ENCODE results near the gene ACOXL.

ACOXL gene

DNA sequence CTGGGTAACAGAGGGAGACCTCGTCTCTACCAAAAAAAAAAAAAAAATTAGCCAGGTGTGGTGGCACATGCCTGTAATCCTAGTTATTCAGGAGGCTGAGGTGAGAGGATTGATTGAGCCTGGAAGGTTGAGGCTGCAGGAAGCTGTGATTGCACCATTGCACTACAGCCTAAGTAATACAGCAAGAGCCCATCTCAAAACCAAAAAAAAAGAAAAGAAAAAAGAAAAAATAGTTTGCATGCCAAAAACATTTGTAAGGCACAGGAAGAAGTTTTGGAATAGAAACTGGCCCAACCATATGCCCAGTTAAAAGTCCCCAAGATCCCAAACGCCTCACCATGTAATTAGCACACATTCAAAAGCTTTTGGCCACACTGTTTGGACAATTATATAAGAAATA, 13.4 kb upstream of the ACOXL start:
- no peak for DNase-seq (ENCODE audit: low read depth)

DNA sequence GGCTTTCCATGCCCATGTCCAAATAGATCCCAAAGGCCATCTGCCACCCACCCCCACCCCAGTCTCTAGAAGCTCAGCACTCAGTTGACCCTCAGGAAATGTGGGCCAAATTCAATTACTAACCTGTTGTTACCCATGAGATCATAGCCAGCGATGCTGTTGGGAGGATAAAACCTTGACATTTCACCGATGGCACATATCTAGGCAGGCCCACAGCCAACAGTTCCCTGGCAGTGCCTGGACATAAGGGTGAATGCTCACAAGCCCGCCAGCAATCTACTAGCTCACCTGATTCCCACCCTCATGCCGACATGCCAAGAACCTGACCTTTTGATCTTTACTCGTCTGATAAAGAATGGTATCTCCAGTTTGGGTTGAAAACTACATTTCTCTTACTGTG, 11.8 kb upstream of the ACOXL start:
- no peak for DNase-seq (ENCODE audit: low read depth)

DNA sequence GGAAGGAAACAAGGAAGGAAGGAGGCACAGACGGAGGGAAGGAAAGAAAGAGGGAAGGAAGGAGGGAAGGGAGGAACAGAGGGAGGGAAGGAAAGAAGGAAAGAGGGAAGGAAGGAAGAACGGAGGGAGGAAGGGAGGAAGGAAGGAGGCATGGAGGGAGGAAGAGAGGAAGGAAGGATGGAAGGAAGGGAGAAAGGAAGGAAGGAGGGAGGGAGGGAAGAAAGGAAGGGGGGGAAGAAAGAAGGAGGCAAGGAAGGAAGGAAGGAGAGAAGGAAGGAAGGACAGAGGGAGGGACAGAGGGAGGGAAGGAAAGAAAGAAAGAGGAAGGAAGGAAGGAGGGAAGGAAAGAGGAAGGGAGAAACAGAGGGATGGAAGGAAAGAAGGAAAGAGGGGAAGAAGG, 7.6 kb upstream of the ACOXL start:
- DNase-seq (ENCODE audit: low read depth), result no peak

DNA sequence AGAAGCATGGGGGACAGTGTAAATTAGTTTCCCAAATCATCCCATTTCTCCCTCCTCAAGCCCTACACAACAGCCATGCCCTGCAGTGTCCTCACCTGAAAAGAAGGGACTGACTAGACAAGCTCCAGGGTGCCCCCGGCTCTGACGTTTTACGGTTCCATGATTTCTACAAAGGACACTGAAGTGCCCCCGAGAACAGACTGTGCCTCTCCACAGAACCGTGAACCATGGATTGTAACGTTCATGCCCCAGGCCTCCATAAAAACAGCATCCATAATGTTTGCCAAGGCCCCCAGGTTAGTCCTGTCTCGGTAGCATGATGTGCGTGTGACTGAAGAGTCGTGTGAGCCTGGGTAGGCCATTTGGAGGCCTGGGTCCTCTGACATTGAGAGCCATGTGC, 7.0 kb upstream of the ACOXL start:
- no peak for DNase-seq (ENCODE audit: low read depth)

DNA sequence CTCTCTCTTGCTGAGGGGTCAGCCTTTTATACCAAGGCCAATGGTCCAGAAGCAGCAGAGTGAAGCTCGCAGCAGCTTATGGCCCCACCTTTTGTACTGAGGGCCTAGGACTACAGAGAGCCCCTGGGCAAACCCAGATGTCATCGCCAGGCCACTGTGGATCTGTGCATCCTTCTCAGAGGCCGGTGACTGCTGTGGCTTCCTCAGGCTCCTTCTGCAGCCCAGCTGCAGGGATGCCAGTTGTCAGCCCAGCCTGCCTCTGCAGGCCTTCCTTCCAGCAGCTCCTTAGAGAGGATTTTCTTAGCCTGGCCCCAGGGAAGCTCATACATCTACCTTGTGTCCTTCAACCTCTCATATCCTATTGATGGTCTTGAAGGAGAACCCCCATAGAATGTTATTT, 6.5 kb upstream of the ACOXL start:
- DNase-seq (ENCODE audit: low read depth), result no peak

DNA sequence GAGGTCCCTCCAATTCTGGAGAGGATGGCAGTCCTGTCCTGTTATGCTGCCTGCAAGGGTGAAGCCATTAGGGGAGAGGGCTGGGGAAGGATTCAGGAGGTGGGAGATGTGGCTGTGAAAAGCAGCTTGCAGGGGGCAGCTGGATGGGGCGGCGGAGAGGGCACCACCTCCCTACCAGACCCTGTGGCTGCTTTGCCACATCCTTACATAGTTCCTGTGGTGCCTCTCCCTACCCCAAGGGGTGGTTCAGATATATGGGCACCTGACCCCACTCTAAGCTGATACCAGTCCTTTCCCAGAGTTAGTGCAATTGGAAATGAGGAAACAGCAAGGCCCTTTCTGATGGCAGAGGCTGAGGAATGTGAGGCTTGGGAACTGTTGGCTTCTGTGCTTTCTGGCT, 6.1 kb upstream of the ACOXL start:
- DNase-seq (ENCODE audit: low read depth), result no peak

DNA sequence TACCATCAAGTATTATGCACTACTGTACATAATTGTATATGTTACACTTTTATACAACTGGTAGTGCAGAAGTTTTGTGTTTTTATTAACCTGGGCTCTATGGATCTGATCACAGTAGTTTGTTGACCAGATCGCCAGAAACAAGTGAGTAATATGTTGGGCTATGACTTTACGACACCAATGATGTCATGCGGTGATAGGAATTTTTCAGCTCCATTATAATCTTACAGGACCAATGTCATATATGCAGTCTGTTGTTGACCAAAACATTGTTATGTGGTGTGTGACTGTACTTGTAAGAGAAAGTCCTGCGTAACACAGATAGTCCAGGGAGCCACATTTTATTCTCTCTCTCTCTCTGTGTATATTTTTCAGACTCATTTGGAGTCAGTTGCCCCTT, 4.5 kb upstream of the ACOXL start:
- no peak for DNase-seq (ENCODE audit: low read depth)

DNA sequence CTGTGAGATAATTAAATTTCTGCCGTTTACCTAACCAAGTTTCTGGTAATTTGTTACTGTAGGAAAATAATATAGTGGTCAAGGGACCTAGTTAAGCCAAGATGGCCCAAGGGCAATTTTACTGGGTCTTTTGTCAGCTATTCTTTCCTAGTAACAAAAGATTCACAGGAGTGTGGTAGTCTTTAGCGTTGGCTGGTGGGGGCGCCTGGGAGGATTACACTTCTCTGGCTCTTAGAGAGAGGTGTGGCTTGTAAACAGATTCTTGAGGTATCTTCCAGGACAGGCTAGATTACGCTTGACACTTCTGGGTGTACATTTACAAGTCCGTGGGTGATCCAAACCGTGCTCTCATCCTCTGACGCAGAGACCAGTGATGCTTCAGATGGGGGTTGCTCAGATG, 3.3 kb upstream of the ACOXL start:
- DNase-seq (ENCODE audit: low read depth), result no peak

DNA sequence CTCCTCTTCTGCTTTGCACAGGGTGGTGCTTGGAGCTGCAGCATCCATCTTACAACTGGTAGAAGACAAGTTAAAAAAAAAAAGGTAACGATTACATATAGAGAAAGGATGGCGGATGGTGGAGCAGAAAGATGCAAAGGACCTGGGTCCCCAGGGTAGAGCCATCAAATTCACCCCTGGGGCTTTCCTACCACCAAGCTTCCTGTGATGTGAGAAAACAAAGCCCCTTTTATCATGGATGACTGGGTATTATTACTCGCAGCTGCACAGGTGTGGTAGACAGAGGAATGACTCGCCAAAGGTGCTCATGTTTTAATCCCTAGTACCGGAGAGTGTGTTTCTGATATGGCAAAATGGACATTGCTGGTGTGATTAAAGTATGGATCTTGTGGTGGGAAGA, 1.3 kb upstream of the ACOXL start:
- no peak for DNase-seq (ENCODE audit: low read depth)

DNA sequence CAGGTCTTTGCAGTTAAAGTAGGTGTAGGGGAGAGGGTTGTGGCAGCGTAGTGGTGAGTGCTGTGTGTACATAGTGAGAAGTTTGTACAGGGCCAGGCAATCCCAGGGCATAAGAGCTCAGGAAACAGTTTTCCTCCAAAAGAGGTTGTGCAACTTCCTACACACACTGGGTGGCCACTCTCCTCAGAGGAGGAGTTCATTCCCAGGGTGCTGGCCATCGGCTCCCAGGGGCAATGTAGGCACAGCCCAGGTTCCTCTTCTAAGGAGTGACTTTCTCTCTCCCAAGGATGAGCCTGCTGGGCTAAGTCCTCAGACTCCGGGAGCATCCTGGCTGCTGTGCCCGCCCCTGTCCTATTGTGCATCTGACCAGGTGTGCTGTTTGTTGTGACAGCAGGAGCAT, 3.0 kb downstream of the ACOXL start:
- DNase-seq (ENCODE audit: low read depth), result no peak

DNA sequence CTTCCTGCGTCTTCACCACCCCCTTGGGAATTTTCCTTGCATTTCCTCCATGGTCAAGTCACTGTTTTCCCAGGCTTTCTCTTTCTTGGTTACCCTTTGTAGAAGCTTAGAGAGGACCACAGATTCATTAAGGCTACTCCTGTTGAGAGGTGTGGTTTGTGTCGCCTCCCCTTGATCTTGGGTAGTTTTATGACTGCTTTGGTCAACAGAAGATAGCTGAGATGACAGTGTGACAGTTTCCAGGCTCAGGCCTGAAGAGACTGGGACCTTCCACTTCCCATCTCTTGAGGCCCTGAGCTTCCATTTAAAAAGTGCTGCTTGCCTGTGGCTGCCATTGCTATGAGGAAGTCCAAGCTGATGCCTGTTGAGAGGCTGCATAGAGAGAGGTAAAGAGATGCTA, 5.4 kb downstream of the ACOXL start:
- no peak for DNase-seq (ENCODE audit: low read depth)

DNA sequence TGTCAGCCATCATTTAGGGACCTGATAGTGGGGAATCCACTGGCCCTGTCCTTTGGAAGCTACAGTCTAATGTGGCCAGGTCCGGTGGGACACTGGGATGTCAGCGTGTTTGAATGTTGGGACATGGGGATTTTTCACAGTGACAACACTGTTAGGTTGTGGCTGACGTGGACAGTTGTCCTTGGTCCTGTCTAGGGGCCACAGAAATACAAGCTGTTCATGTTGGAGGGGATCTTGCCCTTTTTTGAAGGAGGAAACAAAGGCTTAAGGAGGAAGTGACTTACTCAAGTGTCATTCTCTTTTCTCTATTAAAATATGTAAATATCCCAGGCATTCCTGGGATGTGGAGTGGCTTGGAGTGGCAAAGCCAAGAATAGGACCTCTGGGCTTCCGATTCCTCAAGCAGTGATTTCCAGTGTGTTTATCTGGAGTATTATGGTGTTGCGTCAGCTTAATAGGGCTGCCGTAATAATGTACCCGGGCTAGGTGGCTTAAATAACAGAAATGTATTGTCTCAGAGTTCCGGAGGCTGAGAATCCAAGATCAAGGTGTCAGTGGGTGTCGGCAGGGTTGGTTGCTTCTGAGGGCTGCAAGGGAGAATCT, 8.5 kb downstream of the ACOXL start:
- DNase-seq (ENCODE audit: low read depth), result no peak

DNA sequence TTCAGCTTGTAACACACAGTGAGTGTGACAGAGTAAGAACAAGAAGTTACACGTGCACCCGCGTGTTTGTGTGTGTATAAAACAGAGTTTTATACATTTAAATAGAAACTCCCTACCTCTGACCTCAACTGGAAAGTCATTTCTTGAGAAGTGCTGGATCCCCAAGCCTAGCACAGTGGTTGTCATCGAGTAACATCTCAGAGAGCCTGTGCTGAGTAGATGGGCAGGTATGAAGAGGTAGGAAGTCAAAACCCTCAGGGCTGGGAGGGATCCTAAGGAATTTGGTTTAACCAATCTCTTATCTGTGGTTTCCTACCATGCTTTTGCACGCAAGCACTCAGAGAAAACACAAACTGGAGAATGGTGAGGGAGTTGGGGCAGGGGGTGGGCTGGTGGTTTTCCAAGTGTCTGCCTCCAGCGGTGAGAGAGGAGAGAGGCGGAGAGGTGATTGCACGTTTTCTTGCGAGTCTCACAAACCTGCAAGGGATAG, 9.2 kb downstream of the ACOXL start:
- no peak for DNase-seq (ENCODE audit: low read depth)

DNA sequence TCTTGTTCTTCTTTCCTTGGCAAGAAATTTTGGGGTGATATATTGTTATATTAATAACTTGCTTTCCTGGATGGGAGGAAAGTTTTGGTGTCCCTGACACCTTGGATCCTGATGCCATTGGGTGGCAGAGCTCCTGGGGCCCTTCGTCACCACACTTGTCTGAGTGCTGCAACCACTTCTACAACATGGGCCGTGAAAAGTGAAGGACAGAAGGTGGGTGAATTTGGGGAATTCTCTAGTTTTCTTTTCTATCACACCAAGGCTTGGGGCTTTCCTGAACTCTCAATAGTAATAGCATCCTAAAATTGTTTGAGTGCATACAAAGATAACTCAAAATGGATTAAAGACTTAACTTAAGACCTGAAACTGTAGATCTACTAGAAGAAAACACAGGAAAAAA, 10.0 kb downstream of the ACOXL start:
- DNase-seq (ENCODE audit: low read depth), result no peak

DNA sequence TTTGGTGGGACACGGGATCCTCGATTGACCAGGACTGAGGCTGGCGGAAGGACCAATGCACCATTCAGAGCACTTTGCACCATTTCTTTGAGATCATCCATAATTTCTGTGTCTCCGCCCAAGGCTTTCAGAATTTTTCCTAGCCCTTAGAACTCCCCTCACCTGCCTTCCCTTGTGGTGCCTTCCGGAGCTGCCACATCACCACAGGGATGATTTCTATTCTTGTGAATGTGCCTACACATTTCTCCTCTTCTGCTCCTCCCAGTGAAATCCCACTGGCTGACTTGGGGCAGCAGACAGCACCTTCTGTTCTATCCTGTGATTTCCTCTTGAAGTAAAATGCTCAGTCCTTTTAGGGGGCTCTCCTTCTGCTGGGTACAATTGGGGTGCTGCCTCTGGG, 11.2 kb downstream of the ACOXL start:
- no peak for DNase-seq (ENCODE audit: low read depth)

DNA sequence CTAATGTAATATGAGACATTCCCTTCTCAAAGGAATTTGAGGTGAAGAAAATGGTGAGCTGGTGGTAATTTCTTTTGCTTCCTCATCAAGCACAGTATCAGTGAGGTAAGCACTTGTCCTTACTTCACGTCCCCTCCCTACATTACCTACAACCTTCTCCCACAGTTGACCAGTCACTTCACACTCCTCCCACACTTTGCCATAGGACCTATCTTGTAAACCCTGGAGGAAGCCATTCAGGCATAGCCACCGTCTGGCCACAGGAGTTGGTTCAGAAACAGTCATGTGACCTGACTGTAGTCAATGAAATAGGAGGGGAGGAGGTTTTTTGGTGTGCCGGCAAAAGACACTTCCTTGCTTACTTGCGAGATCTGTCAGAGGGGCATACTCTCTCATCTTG, 12.1 kb downstream of the ACOXL start:
- no peak for DNase-seq (ENCODE audit: low read depth)

DNA sequence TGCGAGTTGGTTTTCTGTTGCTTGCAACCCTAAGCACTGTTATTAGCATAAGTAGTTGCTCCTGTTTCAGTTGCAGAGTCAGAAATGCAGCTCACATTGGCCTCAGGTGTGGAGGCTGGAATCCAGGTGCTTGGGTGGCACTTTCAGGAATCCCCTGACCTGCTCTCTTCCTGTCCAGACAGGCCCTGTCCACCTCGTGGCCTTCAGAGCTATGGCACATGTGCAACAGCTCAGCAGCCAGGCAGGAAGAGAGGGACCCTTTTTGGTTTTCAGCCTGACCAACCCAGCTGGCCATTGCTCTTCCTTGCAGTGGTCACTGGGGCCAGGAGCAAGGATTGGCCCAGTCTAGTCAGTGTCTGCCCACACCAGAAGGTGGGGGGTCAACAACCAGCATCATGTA, 12.7 kb downstream of the ACOXL start:
- no peak for DNase-seq (ENCODE audit: low read depth)

DNA sequence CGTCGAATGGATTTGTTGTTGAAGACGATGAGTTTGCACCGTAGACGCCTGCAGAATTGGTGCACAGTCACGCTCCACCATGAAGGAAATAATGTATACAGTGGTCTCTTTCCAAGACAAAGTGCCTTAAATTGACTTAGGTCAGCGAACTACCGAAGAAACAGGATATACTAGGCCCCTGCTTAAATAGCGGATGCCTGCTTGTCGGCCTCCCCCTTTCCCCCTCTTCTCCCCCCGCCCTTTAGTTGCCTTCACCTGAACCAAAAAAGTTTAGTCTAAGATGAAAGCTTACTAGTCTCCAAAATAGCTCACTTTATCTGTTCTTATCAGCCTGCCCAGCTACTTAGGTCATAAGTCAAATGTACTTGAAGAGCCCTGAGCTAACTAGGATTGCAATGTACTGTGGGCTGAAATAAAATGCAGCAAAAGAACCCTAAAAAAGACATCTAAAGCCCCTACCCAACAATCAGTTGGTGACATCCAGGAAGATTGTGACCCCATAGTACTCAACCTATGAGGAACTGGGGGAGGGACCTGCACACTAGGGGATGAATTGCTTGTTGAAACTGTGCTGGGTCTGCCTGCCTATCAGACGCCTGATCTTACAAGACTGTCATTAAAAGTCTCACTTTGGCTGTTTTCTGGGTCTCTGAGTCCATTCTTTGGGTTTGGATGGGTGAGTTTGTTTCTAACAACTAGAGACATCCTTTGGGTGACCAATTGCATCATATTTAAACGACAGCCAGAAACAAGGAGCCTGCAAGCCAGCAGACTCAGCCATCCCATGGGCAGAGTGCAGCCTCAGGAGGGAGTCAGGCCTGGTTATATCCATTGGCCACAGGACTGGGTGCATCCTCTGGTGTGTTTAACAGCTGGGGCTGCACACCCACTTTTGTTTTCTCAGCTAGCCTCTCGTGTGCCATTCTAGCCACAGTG, 14.5 kb downstream of the ACOXL start:
- DNase-seq (ENCODE audit: low read depth), result no peak

DNA sequence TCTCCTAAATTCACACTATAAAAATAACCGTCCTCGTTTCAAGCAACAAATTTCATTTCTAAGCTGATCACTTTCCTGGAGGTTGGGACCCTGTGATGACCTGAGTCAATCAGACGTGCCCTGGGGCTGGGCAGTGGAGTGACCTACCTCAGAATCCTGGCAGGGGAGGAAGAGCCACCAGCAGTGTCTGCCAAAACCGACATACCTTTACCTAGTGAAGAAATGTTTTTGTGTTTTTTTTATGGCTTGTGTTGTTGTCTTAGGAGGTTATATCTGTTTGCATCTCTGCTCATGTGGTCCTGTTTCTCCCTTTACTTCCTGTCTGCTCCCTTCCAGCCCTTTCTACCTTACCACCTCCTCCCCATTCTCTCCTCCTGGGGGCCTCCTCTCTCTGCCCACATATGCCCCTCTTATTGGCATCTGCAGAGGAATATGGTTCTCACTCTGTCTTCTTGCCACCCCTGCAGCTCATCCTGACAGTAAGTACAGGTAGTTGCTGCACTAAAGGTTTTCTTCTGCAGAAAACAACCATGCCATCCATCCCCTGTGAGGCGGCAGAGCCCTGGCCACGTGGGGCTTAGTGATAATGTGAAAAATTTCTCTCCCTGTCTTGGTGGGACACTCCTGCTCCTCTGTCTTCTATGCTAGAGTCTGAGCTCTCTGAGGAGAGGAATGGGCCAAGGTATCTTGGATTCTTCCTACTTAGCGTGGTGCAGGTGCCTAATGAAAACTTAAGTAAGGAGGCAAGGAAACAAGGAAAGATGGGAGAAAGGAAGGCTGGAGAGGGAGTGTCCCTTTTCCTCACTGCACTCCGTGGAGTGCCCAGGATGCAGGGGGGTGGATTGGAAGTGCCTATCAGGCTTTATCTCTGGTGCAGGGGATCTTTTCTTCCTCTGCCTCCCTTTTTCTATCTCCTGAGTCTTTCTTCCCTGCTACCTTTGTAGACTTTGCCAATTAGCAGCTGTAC, 15.4 kb downstream of the ACOXL start:
- DNase-seq (ENCODE audit: low read depth), result no peak

DNA sequence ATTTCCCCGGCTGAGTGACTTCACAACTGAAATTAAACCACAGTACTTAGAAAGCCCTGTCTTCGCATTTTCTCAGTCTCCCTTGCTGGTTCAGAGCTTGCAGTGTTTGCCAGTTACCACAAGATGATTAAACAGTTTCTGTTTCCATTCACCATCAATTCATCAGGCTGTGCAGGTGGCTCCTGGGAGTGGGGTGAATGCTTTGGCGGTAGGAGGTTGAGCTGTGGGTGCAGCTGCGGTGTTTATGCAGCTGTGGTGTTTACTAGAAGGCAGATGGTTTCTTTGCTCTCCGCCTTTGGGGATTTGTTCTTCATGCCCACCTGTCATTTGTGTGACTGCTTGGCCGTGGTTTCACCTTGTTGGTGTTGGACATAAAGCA, 16.1 kb downstream of the ACOXL start:
- no peak for DNase-seq (ENCODE audit: low read depth)

DNA sequence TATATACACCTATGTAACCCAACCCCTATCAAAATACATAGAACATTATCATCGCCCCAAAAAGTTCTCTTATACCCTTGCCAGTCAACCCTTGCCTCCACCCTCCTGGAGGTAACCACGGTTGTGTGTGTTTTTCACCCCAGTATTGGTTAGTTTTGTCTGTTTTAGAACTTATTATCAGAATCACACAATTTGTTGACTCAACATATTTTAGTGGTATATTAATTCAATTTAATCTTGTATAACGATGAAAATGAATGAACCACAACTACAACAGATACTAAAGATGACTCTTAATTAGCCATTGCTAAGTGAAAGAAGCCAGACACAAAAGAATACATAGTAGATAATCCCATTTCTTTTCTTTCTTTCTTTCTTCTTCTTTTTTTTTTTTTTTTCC, 19.3 kb downstream of the ACOXL start:
- no peak for DNase-seq (ENCODE audit: low read depth)

DNA sequence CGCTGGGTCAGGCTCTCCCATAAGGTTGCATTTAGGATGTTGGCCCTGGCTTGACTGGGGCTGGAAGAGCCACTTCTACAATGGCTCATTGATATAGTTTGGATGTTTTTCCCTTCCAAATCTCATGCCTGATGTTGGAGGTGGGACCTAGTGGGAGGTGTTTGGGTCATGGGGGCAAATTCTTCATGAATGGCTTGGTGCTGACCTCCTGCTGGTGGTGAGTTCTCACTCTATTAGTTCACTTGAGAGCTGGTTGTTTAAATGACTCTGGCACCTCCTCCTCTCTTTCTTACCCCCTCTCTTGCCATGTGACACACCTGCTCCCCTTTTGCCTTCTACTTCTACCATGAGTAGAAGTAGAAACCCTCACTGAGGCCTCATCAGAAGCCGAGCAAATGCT, 20.5 kb downstream of the ACOXL start:
- no peak for DNase-seq (ENCODE audit: low read depth)

All from stimulated activated CD8-positive, alpha-beta memory T cell treated with anti-CD3 and anti-CD28 coated beads, Interleukin-15, amount 100 ng/mL, for 1 hour (primary cell).